SH-SY5Y (cell line): Measurements from ENCODE around the gene XDH.

Source experiments
- GATA2 ChIP-seq: IDR thresholded peaks from 2 replicates; pipeline ENCODE4 v1.6.1; 2011; ENCODE audit warnings: mild to moderate bottlenecking, low read depth, low read length
- GATA3 ChIP-seq: IDR thresholded peaks from 2 replicates; pipeline ENCODE4 v1.6.1; 2011; ENCODE audit warnings: low read depth, mild to moderate bottlenecking, low read length, moderate library complexity

DNA sequence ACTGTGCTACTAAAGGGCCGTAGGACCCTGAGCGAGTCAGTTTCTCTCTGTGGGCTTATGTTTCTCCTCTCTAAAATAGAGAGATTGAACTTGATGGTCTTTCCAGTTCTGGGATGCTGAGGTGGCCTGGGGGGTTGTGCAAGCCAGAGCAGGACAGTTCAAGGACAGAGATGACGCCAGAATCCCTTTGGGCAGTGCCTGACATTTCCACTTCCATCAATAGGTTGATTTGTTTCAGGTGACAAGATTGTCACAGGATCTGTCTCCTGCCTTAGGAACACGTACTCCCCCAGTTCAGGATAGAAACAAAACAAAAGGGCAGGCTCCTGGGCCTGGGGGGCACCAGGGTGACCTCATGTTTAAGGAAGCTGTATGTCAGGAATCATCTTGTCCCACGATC is 82.0 kb downstream of the XDH start:
- TF ChIP-seq GATA2 (no peak), GATA3 (no peak)
